BE2C (cell line): ENCODE measurements around the gene PDE3A.

Source experiments
- DNase-seq: peaks from one replicate; pipeline ENCODE4 v3.0.0-alpha.2; 2020
- H3K27me3 ChIP-seq: fragments of 250-450 bp; sonication (Bioruptor Pico); 2 replicates; pipeline ENCODE4 v1.5.1; 2020; ENCODE audit warnings: mild to moderate bottlenecking
- H3K36me3 ChIP-seq: fragments of 250-450 bp; sonication (Bioruptor Pico); 2 replicates; pipeline ENCODE4 v1.5.1; 2020; ENCODE audit warnings: mild to moderate bottlenecking
- H3K4me1 ChIP-seq: fragments of 250-450 bp; sonication (Bioruptor Pico); 2 replicates; pipeline ENCODE4 v1.5.1; 2020
- H3K4me3 ChIP-seq: 2 replicates; pipeline ENCODE4 v1.5.1; 2011; ENCODE audit warnings: low read depth, low read length
- H3K9me3 ChIP-seq: fragments of 250-450 bp; sonication (Bioruptor Pico); 2 replicates; pipeline ENCODE4 v1.5.1; 2020
- TF ChIP-seq, protein P1 (sequence below): IDR thresholded peaks from 2 replicates; pipeline ENCODE4 v1.5.1; 2012; ENCODE audit warnings: mild to moderate bottlenecking, low read depth, low read length

The PDE3A gene

DNA sequence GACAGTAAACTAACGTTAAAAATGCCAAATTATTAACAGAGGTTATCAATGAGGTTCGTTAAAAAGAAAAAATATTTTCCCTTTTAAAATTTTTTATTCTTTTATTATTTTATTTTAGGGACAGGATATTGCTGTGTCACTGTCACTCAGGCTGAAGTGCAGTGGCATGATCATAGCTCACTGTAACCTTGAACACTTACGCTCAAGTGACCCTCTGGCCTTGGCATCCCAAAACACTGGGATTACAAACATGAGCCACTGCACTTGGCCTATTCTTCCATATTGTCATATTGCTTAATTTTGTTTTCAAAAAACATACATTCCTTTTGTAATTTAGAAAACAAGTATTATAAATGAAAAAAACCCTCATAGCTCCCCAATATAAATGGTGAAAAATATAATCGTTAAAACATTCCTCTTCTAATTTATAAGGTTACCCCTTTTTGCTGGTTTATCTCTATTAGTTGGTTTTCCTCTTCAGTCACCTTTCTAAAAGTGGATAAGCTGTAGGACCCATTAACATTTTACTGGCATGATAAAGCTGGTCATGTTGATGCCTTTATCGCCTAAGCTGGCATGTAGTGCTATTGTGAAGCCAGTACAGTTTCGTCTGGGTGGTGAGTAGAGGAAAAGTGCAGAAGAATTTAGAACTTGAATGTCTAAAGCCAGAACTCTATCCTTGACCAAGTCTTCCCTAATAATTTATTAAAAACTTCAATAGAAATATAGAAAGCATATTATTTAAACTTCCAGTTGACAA is 27.6 kb downstream of the PDE3A start:
- H3K4me3 ChIP-seq: no peak overlapping the region
- no peaks in the 10 kb centered on the region for H3K9me3 ChIP-seq
- no peaks in the 10 kb centered on the region for H3K36me3 ChIP-seq
- TF ChIP-seq, protein P1, sequence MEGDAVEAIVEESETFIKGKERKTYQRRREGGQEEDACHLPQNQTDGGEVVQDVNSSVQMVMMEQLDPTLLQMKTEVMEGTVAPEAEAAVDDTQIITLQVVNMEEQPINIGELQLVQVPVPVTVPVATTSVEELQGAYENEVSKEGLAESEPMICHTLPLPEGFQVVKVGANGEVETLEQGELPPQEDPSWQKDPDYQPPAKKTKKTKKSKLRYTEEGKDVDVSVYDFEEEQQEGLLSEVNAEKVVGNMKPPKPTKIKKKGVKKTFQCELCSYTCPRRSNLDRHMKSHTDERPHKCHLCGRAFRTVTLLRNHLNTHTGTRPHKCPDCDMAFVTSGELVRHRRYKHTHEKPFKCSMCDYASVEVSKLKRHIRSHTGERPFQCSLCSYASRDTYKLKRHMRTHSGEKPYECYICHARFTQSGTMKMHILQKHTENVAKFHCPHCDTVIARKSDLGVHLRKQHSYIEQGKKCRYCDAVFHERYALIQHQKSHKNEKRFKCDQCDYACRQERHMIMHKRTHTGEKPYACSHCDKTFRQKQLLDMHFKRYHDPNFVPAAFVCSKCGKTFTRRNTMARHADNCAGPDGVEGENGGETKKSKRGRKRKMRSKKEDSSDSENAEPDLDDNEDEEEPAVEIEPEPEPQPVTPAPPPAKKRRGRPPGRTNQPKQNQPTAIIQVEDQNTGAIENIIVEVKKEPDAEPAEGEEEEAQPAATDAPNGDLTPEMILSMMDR: no peak
- no peaks in the 10 kb centered on the region for H3K4me1 ChIP-seq
- DNase-seq: no peak
- no peaks in the 10 kb centered on the region; the same call in 1 of the 2 replicates for H3K27me3 ChIP-seq

DNA sequence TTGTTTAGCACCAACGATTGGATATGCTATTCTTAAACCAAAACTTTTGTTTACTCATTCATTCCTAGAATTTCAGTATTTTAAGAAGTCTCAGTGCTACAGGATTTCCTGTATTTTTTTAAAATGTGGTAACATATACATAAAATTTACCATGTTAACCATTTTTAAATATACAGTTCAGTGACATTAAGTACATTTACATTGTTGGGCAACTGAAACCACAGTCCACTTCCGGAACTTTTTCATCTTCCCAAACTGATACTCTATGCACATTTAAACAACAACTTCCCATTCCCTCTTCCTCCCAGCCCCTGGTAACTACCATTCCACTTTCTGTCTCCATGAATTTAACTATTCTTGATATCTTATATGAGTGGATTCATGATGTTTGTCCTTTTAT is 30.3 kb downstream of the PDE3A start:
- no peaks in the 10 kb centered on the region for H3K36me3 ChIP-seq
- no peaks in the 10 kb centered on the region for H3K4me1 ChIP-seq
- DNase-seq: no peak
- no peak overlapping the region for H3K4me3 ChIP-seq
- TF ChIP-seq, protein P1: no peak
- H3K27me3 ChIP-seq: no peaks in the 10 kb centered on the region; the same call in 1 of the 2 replicates
- no peaks in the 10 kb centered on the region for H3K9me3 ChIP-seq

GRCh38 chr12:20400003-20400402 is 31.7 kb downstream of the PDE3A start:
- TF ChIP-seq, protein P1: no peak
- no peak for DNase-seq
- no peaks in the 10 kb centered on the region for H3K27me3 ChIP-seq
- no peak overlapping the region for H3K4me3 ChIP-seq
- no peaks in the 10 kb centered on the region for H3K36me3 ChIP-seq
- H3K9me3 ChIP-seq: no peaks in the 10 kb centered on the region
- no peaks in the 10 kb centered on the region for H3K4me1 ChIP-seq

DNA sequence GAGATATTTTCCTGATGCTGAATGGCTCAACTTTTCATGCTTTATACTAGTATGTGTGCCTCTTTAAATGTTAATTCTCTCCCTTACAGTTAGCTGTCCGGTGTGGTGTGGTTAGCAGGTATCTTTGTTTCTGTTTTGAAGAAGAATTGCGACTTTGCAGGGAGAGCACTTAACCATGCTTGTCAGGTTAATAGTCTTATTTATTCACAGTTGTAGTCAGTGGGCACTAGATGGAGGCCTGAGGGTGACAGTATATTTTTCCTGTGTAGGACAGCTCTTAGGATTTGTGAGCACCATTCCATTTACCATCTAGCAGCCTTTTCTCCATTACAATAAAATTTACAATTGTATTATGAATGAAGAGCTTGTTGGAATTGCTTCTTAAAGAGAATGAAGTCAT is 34.9 kb downstream of the PDE3A start:
- TF ChIP-seq, protein P1: no peak
- DNase-seq: no peak
- Histone ChIP-seq H3K4me3 (no peak overlapping the region), H3K4me1 (no peaks in the 10 kb centered on the region), H3K27me3 (no peaks in the 10 kb centered on the region), H3K36me3 (no peaks in the 10 kb centered on the region), H3K9me3 (no peaks in the 10 kb centered on the region)

- no peak overlapping the region for H3K4me3 ChIP-seq
- no peaks in the 10 kb centered on the region for H3K36me3 ChIP-seq
- DNase-seq: peak; percentile 67
- TF ChIP-seq, protein P1: no peak
- no peaks in the 10 kb centered on the region for H3K9me3 ChIP-seq
- H3K4me1 ChIP-seq: no peaks in the 10 kb centered on the region
- H3K27me3 ChIP-seq: no peaks in the 10 kb centered on the region
Observed at GRCh38 chr12:20404576-20405346, 36.4 kb downstream of the PDE3A start.
